Erythroblast (primary cell): ENCODE data around the gene RNF217.
"Not testable (repeated sequence)": the region's sequence is repeated elsewhere in the genome, so short reads cannot be mapped to it uniquely, and the experiment has no call there.

ENCODE experiments used
- DNase-seq, 2 experiments: peaks; one replicate each; lab custom pipeline; 2025; lab: John Stamatoyannopoulos, UW
- GATA1 ChIP-seq: IDR thresholded peaks from 2 replicates; pipeline ENCODE4 v1.6.1; 2011; ENCODE audit warnings: low read depth, mild to moderate bottlenecking, control low read depth, low read length, moderate library complexity
- POLR2A ChIP-seq: IDR thresholded peaks from 2 replicates; pipeline ENCODE4 v1.6.1; 2011; ENCODE audit warnings: mild to moderate bottlenecking, low read length

The RNF217 gene

GRCh38 chr6:124955108-124955856 lies 7.0 kb upstream of the RNF217 start:
- no peak for DNase-seq
- TF ChIP-seq GATA1 (no peak), POLR2A (no peak)

- TF ChIP-seq POLR2A (no peak), GATA1 (no peak)
- no peak for DNase-seq
These were observed 6.2 kb upstream of the RNF217 start for GRCh38 chr6:124956018-124956417.

- TF ChIP-seq GATA1, result no peak
- TF ChIP-seq POLR2A, result no peak
These were observed 4.1 kb upstream of the RNF217 start for GRCh38 chr6:124958149-124958548.

GRCh38 chr6:124958759-124959354 lies 3.4 kb upstream of the RNF217 start:
- TF ChIP-seq POLR2A, result no peak
- TF ChIP-seq GATA1, result no peak
- DNase-seq, result no peak

More at GRCh38 chr6:124958149-124958548, 4.1 kb upstream of the RNF217 start:
- DNase-seq, result no peak

- no peak for DNase-seq
- TF ChIP-seq GATA1 (no peak), POLR2A (no peak)
These were observed 1.3 kb upstream of the RNF217 start for GRCh38 chr6:124960757-124961463.

- no peak for TF ChIP-seq POLR2A
- no peak for TF ChIP-seq GATA1
- DNase-seq, result no peak
These were observed 817 bp upstream of the RNF217 start for GRCh38 chr6:124961464-124961776.

GRCh38 chr6:124962639-124963415 lies 590 bp downstream of the RNF217 start:
- DNase-seq, result peak; percentile 36 to 43
- TF ChIP-seq GATA1, result no peak
- TF ChIP-seq POLR2A, result no peak

GRCh38 chr6:124963416-124963785 lies 1.2 kb downstream of the RNF217 start:
- TF ChIP-seq POLR2A (no peak), GATA1 (no peak)
- peak in 1 of 2 experiments; percentile 24 for DNase-seq

- peak in 1 of 2 experiments; percentile 7 for DNase-seq
- TF ChIP-seq POLR2A (no peak), GATA1 (no peak)
These were observed 1.9 kb downstream of the RNF217 start for GRCh38 chr6:124963831-124964763.

GRCh38 chr6:124964764-124965105 lies 2.5 kb downstream of the RNF217 start:
- DNase-seq, result no peak
- TF ChIP-seq GATA1, result no peak
- TF ChIP-seq POLR2A, result no peak

GRCh38 chr6:124965424-124965850 lies 3.2 kb downstream of the RNF217 start:
- not testable (repeated sequence) for DNase-seq

GRCh38 chr6:124967444-124967843 lies 5.2 kb downstream of the RNF217 start:
- no peak for TF ChIP-seq POLR2A
- no peak for TF ChIP-seq GATA1
- DNase-seq, result no peak

GRCh38 chr6:124968401-124968800 lies 6.2 kb downstream of the RNF217 start:
- TF ChIP-seq GATA1 (no peak), POLR2A (no peak)
- no peak for DNase-seq

- TF ChIP-seq GATA1, result no peak
- TF ChIP-seq POLR2A, result no peak
- no peak for DNase-seq
These were observed 8.0 kb downstream of the RNF217 start for GRCh38 chr6:124970243-124970642.
